K562 (cell line): ENCODE data around the gene SNRNP70. TPM values are rescaled to one million over a fixed set of nuclear protein-coding genes. Genes with fewer than 3 reads are reported as not detected.
A peak's percentile ranks its signal among the peaks of the same experiment; 100 is the strongest.

ENCODE experiments used
- DACH1 ChIP-seq: fragments of 450-650 bp; IDR thresholded peaks from 2 replicates; pipeline ENCODE4 v1.6.1; 2018; ENCODE audit not compliant: partially characterized antibody
- DIDO1 ChIP-seq: fragments of 450-650 bp; IDR thresholded peaks from 2 replicates; pipeline ENCODE4 v1.6.1; 2016; ENCODE audit warnings: low read depth, missing biosample characterization, missing genetic modification characterization
- EGR1 ChIP-seq: fragments of 450-650 bp; conservative IDR thresholded peaks from 2 replicates; pipeline ENCODE4 v1.6.1; 2017; ENCODE audit warnings: mild to moderate bottlenecking
- ELF2 ChIP-seq: fragments of 250-450 bp; sonication (Bioruptor Pico); IDR thresholded peaks from 2 replicates; pipeline ENCODE4 v1.5.0; 2021; ENCODE audit warnings: mild to moderate bottlenecking
- GABPB1 ChIP-seq: sonication (generic); formaldehyde crosslinking; IDR thresholded peaks from 2 replicates; pipeline ENCODE4 v1.8.0; 2022; ENCODE audit warnings: mild to moderate bottlenecking, missing genetic modification reagents
- GATAD2A ChIP-seq: fragments of 450-650 bp; IDR thresholded peaks from 2 replicates; pipeline ENCODE4 v1.6.1; 2017
- HDAC1 ChIP-seq, 2 experiments: fragments of 450-650 bp; IDR thresholded peaks; 2 replicates each; pipeline ENCODE4 v1.6.1; 2016 to 2017; ENCODE audit warnings: inconsistent platforms in 1 of 2, mild to moderate bottlenecking in 1 of 2, moderate library complexity in 1 of 2
- KHSRP ChIP-seq: fragments of 450-650 bp; IDR thresholded peaks from 2 replicates; pipeline ENCODE4 v1.6.1; 2017
- PML ChIP-seq: IDR thresholded peaks from 2 replicates; pipeline ENCODE4 v1.6.1; 2012; ENCODE audit warnings: low read length, inconsistent platforms
- RFX5 ChIP-seq: IDR thresholded peaks from 2 replicates; pipeline ENCODE4 v1.6.1; 2011; ENCODE audit warnings: low read depth, mild to moderate bottlenecking, improper control_type of control experiment, low read length
- SRSF9 ChIP-seq: fragments of 200-400 bp; formaldehyde crosslinking; IDR thresholded peaks from 2 replicates; pipeline ENCODE4 v1.6.1; 2017; ENCODE audit warnings: low read depth, low read length, borderline replicate concordance
- TEAD1 ChIP-seq, 2 experiments: fragments of 450-650 bp in 1 of 2; sonication (generic) in 1 of 2; formaldehyde crosslinking; IDR thresholded peaks; 2 replicates each; pipeline versions ENCODE4 v1.4.0 to v1.8.0; 2020 to 2022; ENCODE audit warnings: mild to moderate bottlenecking in 2 of 2, missing genetic modification reagents in 1 of 2
- polyA plus RNA-seq, 8 experiments: library from polyadenylated mRNA; depleted of rRNA in 4 of 8; stranded (reverse) in 5 of 8; unstranded in 3 of 8; fragments of >200 nt; fragmentation: Nextera tagmentation in 2 of 8; fragmentation: Illumina TruSeq in 1 of 8; extraction: Ambion mirVana in 2 of 8; extraction: Trizol in 1 of 8; gene quantifications; 2 replicates each; pipeline versions ENCODE4 v1.2.1 to v1.2.3, GENCODE V29; 2011 to 2014; ENCODE audit warnings: inconsistent platforms in 1 of 8, missing spikeins in 1 of 8
- total RNA-seq, 7 experiments: library from RNA; depleted of rRNA in 6 of 7; stranded (reverse); fragments of >200 nt in 6 of 7; fragmentation: Illumina TruSeq in 2 of 7; extraction: Trizol in 2 of 7; gene quantifications; 2 replicates each; pipeline versions ENCODE4 v1.2.1 to v1.2.3, GENCODE V29; 2011 to 2021; ENCODE audit warnings: low replicate concordance in 1 of 7
- TF ChIP-seq, protein P1 (sequence below): sonication (generic); formaldehyde crosslinking; IDR thresholded peaks from 2 replicates; pipeline ENCODE4 v1.8.1; 2023; ENCODE audit warnings: mild to moderate bottlenecking, missing genetic modification reagents
- TF ChIP-seq, protein P2 (sequence below), 2 experiments: fragments of 450-650 bp; IDR thresholded peaks; 2 replicates each; pipeline ENCODE4 v1.6.1; 2016
- TF ChIP-seq, protein P3 (sequence below): fragments of 250-450 bp; sonication (Bioruptor Pico); IDR thresholded peaks from 2 replicates; pipeline ENCODE4 v1.5.0; 2021
- TF ChIP-seq, protein P4 (sequence below), 2 experiments: IDR thresholded peaks; 2 replicates each; pipeline ENCODE4 v1.6.1; 2011; ENCODE audit warnings: borderline replicate concordance in 1 of 2, control low read depth in 1 of 2, low read depth in 1 of 2, low read length in 1 of 2, mild to moderate bottlenecking in 1 of 2, mixed read lengths in 1 of 2, moderate library complexity in 1 of 2; ENCODE audit not compliant: insufficient read depth in 1 of 2, insufficient read length in 1 of 2, poor library complexity in 1 of 2, severe bottlenecking in 1 of 2; ENCODE audit errors: extremely low read depth in 1 of 2
- TF ChIP-seq, protein P5 (sequence below): fragments of 450-650 bp; IDR thresholded peaks from 2 replicates; pipeline ENCODE4 v1.6.1; 2016; ENCODE audit warnings: antibody characterized with exemption
- TF ChIP-seq, protein P6 (sequence below), 2 experiments: fragments of 250-450 bp in 1 of 2; fragments of 450-650 bp in 1 of 2; sonication (Bioruptor Pico) in 1 of 2; IDR thresholded peaks; 2 replicates each; pipeline versions ENCODE4 v1.6.1 to v1.8.0; 2016 to 2021; ENCODE audit warnings: mild to moderate bottlenecking in 2 of 2, moderate library complexity in 2 of 2, missing compliant biosample characterization in 1 of 2, missing genetic modification characterization in 1 of 2

The SNRNP70 gene
- total and polyA plus RNA-seq, 9 of the 15 experiments (the other 6 are each of a cell fraction or from before 2014, with no cell fraction given), result 2.8 to 496 (median 136) TPM

DNA sequence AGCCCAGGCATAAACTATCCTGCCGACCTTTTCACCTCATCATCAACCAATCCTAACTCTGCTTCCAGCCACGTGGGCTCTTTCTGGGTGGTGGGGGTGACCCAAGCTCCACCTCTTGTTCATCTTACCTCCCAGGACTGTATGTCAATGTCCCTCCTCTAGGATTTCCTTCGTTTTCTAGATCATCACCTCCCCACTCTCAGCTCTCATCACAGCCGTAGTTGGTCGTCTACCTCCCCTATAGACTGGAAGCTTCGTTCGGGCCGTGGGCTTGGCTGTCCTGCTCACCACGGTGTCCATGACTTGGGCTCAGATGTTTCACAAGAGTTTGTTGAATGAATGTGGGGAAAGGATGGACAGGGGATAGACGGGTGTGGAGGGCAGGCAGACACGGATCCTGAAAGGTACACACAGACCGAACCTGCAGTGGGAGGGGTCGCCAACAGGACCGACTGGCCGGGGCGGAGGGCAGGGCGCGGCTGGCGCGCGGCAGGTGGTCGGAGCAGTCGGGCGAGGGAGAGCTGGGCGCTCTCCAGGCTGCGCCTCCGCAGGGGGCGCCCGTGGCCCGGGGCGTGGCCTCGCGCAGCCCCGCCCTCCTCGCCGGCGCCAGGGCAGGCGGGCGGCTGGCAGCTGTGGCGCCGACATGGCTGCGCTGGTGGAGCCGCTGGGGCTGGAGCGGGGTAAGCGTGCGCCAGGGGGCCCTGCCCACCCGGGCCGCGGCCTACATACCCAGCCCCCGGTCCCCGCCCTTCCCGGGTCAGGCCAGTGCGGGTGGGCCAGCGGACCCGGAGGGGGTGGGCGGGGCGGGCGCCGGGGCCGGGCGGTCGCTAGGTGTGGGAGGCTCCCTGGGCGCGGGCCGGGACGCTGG, 28.7 kb downstream of the SNRNP70 start, which contains the start of gene LIN7B (continued):
- TF ChIP-seq, protein P1, sequence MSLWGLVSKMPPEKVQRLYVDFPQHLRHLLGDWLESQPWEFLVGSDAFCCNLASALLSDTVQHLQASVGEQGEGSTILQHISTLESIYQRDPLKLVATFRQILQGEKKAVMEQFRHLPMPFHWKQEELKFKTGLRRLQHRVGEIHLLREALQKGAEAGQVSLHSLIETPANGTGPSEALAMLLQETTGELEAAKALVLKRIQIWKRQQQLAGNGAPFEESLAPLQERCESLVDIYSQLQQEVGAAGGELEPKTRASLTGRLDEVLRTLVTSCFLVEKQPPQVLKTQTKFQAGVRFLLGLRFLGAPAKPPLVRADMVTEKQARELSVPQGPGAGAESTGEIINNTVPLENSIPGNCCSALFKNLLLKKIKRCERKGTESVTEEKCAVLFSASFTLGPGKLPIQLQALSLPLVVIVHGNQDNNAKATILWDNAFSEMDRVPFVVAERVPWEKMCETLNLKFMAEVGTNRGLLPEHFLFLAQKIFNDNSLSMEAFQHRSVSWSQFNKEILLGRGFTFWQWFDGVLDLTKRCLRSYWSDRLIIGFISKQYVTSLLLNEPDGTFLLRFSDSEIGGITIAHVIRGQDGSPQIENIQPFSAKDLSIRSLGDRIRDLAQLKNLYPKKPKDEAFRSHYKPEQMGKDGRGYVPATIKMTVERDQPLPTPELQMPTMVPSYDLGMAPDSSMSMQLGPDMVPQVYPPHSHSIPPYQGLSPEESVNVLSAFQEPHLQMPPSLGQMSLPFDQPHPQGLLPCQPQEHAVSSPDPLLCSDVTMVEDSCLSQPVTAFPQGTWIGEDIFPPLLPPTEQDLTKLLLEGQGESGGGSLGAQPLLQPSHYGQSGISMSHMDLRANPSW (CRISPR knock-in tag), result peak; percentile 35; the same call in 1 of the 2 replicates
- no peak for TF ChIP-seq EGR1
- no peak for TF ChIP-seq PML
- TF ChIP-seq SRSF9, result no peak
- 0 out of 2 replicates have a peak, but pooled peaks have one; percentile 23 for TF ChIP-seq GATAD2A
- 0 out of 4 replicates have a peak, but pooled peaks of 1 of the 2 experiments have one; percentile 58 for TF ChIP-seq TEAD1 (CRISPR knock-in tag; IDR thresholded peaks at IDR 0.05)
- TF ChIP-seq DACH1, result peak; percentile 7
- TF ChIP-seq, protein P2, sequence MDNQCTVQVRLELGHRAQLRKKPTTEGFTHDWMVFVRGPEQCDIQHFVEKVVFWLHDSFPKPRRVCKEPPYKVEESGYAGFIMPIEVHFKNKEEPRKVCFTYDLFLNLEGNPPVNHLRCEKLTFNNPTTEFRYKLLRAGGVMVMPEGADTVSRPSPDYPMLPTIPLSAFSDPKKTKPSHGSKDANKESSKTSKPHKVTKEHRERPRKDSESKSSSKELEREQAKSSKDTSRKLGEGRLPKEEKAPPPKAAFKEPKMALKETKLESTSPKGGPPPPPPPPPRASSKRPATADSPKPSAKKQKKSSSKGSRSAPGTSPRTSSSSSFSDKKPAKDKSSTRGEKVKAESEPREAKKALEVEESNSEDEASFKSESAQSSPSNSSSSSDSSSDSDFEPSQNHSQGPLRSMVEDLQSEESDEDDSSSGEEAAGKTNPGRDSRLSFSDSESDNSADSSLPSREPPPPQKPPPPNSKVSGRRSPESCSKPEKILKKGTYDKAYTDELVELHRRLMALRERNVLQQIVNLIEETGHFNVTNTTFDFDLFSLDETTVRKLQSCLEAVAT (IDR thresholded peaks at IDR 0.05), result 0 out of 4 replicates have a peak, but pooled peaks of 1 of the 2 experiments have one; percentile 32
- TF ChIP-seq DIDO1, result no peak
- no peak for TF ChIP-seq KHSRP
- TF ChIP-seq, protein P3, sequence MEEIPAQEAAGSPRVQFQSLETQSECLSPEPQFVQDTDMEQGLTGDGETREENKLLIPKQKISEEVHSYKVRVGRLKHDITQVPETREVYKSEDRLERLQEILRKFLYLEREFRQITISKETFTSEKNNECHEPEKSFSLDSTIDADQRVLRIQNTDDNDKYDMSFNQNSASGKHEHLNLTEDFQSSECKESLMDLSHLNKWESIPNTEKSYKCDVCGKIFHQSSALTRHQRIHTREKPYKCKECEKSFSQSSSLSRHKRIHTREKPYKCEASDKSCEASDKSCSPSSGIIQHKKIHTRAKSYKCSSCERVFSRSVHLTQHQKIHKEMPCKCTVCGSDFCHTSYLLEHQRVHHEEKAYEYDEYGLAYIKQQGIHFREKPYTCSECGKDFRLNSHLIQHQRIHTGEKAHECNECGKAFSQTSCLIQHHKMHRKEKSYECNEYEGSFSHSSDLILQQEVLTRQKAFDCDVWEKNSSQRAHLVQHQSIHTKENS (CRISPR knock-in tag), result no peak
- TF ChIP-seq, protein P4, sequence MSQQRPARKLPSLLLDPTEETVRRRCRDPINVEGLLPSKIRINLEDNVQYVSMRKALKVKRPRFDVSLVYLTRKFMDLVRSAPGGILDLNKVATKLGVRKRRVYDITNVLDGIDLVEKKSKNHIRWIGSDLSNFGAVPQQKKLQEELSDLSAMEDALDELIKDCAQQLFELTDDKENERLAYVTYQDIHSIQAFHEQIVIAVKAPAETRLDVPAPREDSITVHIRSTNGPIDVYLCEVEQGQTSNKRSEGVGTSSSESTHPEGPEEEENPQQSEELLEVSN (IDR thresholded peaks at IDR 0.05; ENCODE audit: borderline replicate concordance in 1 of 2, extremely low read depth in 1 of 2, insufficient read depth in 1 of 2, insufficient read length in 1 of 2, low read depth in 1 of 2, low read length in 1 of 2, poor library complexity in 1 of 2, severe bottlenecking in 1 of 2), result peak; percentile 81 to 94
- TF ChIP-seq RFX5, result no peak
- TF ChIP-seq, protein P5, sequence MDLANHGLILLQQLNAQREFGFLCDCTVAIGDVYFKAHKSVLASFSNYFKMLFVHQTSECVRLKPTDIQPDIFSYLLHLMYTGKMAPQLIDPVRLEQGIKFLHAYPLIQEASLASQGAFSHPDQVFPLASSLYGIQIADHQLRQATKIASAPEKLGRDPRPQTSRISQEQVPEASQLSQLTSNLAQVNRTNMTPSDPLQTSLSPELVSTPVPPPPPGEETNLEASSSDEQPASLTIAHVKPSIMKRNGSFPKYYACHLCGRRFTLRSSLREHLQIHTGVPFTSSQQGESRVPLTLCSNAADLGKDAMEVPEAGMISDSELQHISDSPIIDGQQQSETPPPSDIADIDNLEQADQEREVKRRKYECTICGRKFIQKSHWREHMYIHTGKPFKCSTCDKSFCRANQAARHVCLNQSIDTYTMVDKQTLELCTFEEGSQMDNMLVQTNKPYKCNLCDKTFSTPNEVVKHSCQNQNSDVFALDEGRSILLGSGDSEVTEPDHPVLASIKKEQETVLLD, result 0 out of 2 replicates have a peak, but pooled peaks have one; percentile 52
- TF ChIP-seq GABPB1, result peak; percentile 49; the same call in 1 of the 2 replicates
- TF ChIP-seq, protein P6, sequence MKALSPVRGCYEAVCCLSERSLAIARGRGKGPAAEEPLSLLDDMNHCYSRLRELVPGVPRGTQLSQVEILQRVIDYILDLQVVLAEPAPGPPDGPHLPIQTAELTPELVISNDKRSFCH (CRISPR knock-in tag; IDR thresholded peaks at IDR 0.05), result no peak
- TF ChIP-seq, protein P6 (tag; IDR thresholded peaks at IDR 0.05), result peak; percentile 78; the same call in 1 of the 2 replicates
- TF ChIP-seq ELF2 (CRISPR knock-in tag), result no peak
- peak in 1 of 2 experiments; percentile 80; a peak in 1 of 4 replicates for TF ChIP-seq HDAC1 (IDR thresholded peaks at IDR 0.05)
